ENCODE measurements around the gene KRT80.

The KRT80 gene

GRCh38 chr12:52126605-52127578, 64.9 kb downstream of the KRT80 start:
- no peak for DNase-seq

GRCh38 chr12:52126050-52126604, 65.7 kb downstream of the KRT80 start:
- DNase-seq, result no peak

GRCh38 chr12:52125476-52125900, 66.3 kb downstream of the KRT80 start:
- no peak for DNase-seq

- no peak for DNase-seq
Measured at GRCh38 chr12:52123487-52124186, 68.2 kb downstream of the KRT80 start.

GRCh38 chr12:52122904-52123303, 68.9 kb downstream of the KRT80 start:
- no peak for DNase-seq

- no peak for DNase-seq
Measured at GRCh38 chr12:52122540-52122871, 69.3 kb downstream of the KRT80 start.

GRCh38 chr12:52121824-52122539, 69.8 kb downstream of the KRT80 start:
- peak; percentile 68 for DNase-seq

- no peak for DNase-seq
Measured at GRCh38 chr12:52120951-52121823, 70.6 kb downstream of the KRT80 start.

GRCh38 chr12:52119398-52120254, 72.2 kb downstream of the KRT80 start:
- DNase-seq, result peak; percentile 30

Measured in activated CD4-positive, alpha-beta T cell treated with anti-CD3 and anti-CD28 coated beads, Interleukin-2, amount 50 U/mL, for 1 hour (primary cell).